Measurements from ENCODE around the gene PLA2G4B.

Gene PLA2G4B

GRCh38 chr15:41891226-41891625 is 52.6 kb downstream of the PLA2G4B start:
- no peak for DNase-seq

GRCh38 chr15:41891946-41892345 is 53.3 kb downstream of the PLA2G4B start:
- no peak for DNase-seq

- no peak for DNase-seq
Observed at GRCh38 chr15:41892621-41893421, 54.2 kb downstream of the PLA2G4B start.

GRCh38 chr15:41893422-41894250 is 55.0 kb downstream of the PLA2G4B start, which contains the start of gene SPTBN5:
SPTBN5 (minus strand) TSS chr15:41894053; CDS start chr15:41893497, 556 bp downstream.
- DNase-seq: no peak

- no peak for DNase-seq
Observed at GRCh38 chr15:41894251-41894790, 55.7 kb downstream of the PLA2G4B start.

- peak; percentile 87 for DNase-seq
Observed at GRCh38 chr15:41894791-41895463, 56.3 kb downstream of the PLA2G4B start.

GRCh38 chr15:41895491-41895890 is 56.8 kb downstream of the PLA2G4B start:
- DNase-seq: no peak

- no peak for DNase-seq
Observed at GRCh38 chr15:41895957-41896356, 57.3 kb downstream of the PLA2G4B start.

- no peak for DNase-seq
Observed at GRCh38 chr15:41896566-41896965, 57.9 kb downstream of the PLA2G4B start.

GRCh38 chr15:41897363-41897799 is 58.7 kb downstream of the PLA2G4B start:
- no peak for DNase-seq
